ENCODE data around the gene DDX28.

DNA sequence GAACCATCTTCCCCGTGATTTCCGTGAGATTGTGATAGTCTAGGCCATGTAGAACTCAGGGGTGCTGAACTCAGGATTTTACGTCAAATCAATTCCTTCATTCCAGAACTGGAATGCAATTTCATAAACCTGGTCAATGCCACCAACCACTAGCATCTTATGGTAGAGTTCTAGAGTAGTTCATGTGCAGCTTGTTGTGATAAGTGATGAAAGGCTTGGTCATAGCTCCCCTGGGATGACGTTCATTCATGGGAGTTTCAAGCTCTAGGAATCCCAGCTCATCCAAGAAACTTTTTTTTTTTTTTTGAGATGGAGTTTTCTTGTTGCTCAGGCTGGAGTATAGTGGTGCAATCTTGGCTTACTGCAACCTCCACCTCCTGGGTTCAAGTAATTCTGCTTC, 20.0 kb downstream of the DDX28 start:
- TF ChIP-seq CTCF (IDR thresholded peaks at IDR 0.05; ENCODE audit: control extremely low read depth in 1 of 3, insufficient read depth in 1 of 3, low read depth in 1 of 3, low read length in 3 of 3) (no peak), GTF2F1 (IDR thresholded peaks at IDR 0.05; ENCODE audit: borderline replicate concordance, low read depth, low read length) (no peak), GABPA (IDR thresholded peaks at IDR 0.05; ENCODE audit: borderline replicate concordance, insufficient read depth, low read length) (no peak), POLR2AphosphoS5 (IDR thresholded peaks at IDR 0.05; ENCODE audit: low read depth, low read length) (no peak), MAFK (IDR thresholded peaks at IDR 0.05; ENCODE audit: low read depth, low read length) (no peak), PHF8 (conservative IDR thresholded peaks at IDR 0.05; ENCODE audit: low read depth, low read length) (no peak), ZNF274 (IDR thresholded peaks at IDR 0.05; ENCODE audit: borderline replicate concordance, extremely low read depth, low read length) (no peak), ATF2 (IDR thresholded peaks at IDR 0.05; ENCODE audit: low read length) (no peak)
